ENCODE results near the gene PHACTR2.

PHACTR2 gene

DNA sequence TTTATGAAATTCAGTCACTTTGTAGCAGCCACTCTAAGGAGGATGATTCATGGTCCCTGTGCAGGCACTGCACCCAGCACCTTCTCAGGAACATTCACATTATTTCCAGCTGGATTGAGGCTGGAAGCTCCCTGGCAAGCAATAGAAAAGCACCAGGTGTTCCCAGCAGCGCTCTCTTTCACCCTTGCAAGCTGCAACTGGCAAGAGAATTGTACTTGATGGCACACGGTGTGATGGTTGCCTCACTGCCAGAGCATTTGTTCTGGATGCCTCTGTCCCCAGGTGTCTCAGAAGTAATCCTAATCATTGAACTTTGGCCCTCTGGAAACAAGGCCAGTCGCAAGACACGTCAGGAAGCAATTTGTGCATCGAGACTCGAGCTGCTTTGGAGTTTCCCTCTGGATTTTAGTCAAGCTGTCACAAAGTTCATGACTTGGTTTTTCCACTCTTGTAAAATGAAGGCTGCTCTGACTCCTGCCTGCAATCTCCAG is 24.9 kb upstream of the PHACTR2 start:
- H3K79me2 ChIP-seq (ENCODE audit: low read length), result no peaks in the 10 kb centered on the region
- no peak for DNase-seq
- no peak for TF ChIP-seq EZH2 (optimal IDR thresholded peaks at IDR 0.05; ENCODE audit: low read depth, low read length)
- TF ChIP-seq CTCF (IDR thresholded peaks at IDR 0.05; ENCODE audit: low read length), result no peak
- TF ChIP-seq EZH2phosphoT487 (IDR thresholded peaks at IDR 0.05; ENCODE audit: low read length), result no peak
- H3K9ac ChIP-seq (ENCODE audit: low read length), result no peak overlapping the region
- no peak overlapping the region for H3K4me3 ChIP-seq (ENCODE audit: low read length)
- no peak overlapping the region for H2AFZ ChIP-seq (ENCODE audit: low read length)
- H3K27me3 ChIP-seq (replicated peaks; ENCODE audit: insufficient read depth, low read length), result no peaks in the 10 kb centered on the region
- no peaks in the 10 kb centered on the region for H3K4me1 ChIP-seq (ENCODE audit: low read length)
- no peaks in the 10 kb centered on the region for H4K20me1 ChIP-seq (ENCODE audit: insufficient read depth, low read length)
- H3K36me3 ChIP-seq (replicated peaks; ENCODE audit: insufficient read depth, low read length), result no peaks in the 10 kb centered on the region
- no peaks in the 10 kb centered on the region for H3F3A ChIP-seq (ENCODE audit: insufficient read depth, low read length)
- no peak overlapping the region for H3K27ac ChIP-seq (ENCODE audit: low read length)
- no peaks in the 10 kb centered on the region for H3K9me2 ChIP-seq (replicated peaks; ENCODE audit: insufficient read depth, low read length)
- H3K9me3 ChIP-seq (replicated peaks; ENCODE audit: insufficient read depth, low read length), result no peaks in the 10 kb centered on the region
- H3K4me2 ChIP-seq (ENCODE audit: low read depth, low read length), result no peak overlapping the region

DNA sequence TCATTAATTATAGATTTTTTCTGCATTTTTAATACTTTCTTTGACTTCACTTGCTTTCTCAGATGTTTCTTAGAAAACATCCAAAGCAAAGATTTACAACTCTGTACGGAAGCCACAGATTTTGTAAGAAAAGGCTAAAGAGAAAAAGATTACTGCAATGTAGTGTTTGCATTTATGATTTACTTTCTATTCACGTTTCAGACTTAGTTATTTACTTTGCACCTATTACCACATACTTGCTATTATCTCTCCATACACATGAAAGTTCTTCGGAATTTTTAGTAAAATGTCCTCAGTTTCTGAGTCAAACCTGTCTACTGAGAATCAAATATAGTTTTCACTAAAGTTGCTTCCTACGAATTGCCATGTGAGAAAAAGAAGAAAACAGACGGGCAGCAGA is 22.2 kb upstream of the PHACTR2 start:
- TF ChIP-seq CTCF (IDR thresholded peaks at IDR 0.05; ENCODE audit: low read length) (no peak), EZH2phosphoT487 (IDR thresholded peaks at IDR 0.05; ENCODE audit: low read length) (no peak), EZH2 (optimal IDR thresholded peaks at IDR 0.05; ENCODE audit: low read depth, low read length) (no peak)
- H3K27me3 ChIP-seq (replicated peaks; ENCODE audit: insufficient read depth, low read length), result no peaks in the 10 kb centered on the region
- H3K36me3 ChIP-seq (replicated peaks; ENCODE audit: insufficient read depth, low read length), result no peaks in the 10 kb centered on the region
- no peak overlapping the region for H3K4me3 ChIP-seq (ENCODE audit: low read length)
- no peaks in the 10 kb centered on the region for H3K4me1 ChIP-seq (ENCODE audit: low read length)
- DNase-seq, result no peak
- no peak overlapping the region for H3K4me2 ChIP-seq (ENCODE audit: low read depth, low read length)
- no peaks in the 10 kb centered on the region for H3K79me2 ChIP-seq (ENCODE audit: low read length)
- no peak overlapping the region for H2AFZ ChIP-seq (ENCODE audit: low read length)
- H3K9ac ChIP-seq (ENCODE audit: low read length), result no peak overlapping the region
- H3K9me2 ChIP-seq (replicated peaks; ENCODE audit: insufficient read depth, low read length), result no peaks in the 10 kb centered on the region
- H3F3A ChIP-seq (ENCODE audit: insufficient read depth, low read length), result no peaks in the 10 kb centered on the region
- no peaks in the 10 kb centered on the region for H3K9me3 ChIP-seq (replicated peaks; ENCODE audit: insufficient read depth, low read length)
- no peak overlapping the region for H3K27ac ChIP-seq (ENCODE audit: low read length)
- H4K20me1 ChIP-seq (ENCODE audit: insufficient read depth, low read length), result no peaks in the 10 kb centered on the region

DNA sequence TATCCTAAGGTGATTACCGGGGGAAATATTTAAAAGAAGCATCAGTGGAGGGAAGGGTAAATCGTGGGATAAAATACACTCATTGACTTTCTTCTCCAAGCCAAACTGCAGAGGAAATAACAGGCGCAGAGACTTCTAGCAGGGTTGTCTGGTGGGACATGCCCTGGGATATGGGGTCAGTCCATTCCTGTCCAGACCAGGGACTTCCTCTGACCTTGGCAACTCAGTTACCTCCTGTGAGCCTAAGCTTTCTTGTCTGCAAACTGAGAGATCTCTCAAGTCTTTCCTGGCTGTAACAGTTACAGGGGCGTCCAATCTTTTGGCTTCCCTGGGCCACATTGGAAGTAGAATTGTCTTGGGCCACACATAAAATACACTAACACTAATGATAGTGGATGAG is 21.7 kb upstream of the PHACTR2 start:
- Histone ChIP-seq H3F3A (ENCODE audit: insufficient read depth, low read length) (no peaks in the 10 kb centered on the region), H3K9me3 (replicated peaks; ENCODE audit: insufficient read depth, low read length) (no peaks in the 10 kb centered on the region), H3K36me3 (replicated peaks; ENCODE audit: insufficient read depth, low read length) (no peaks in the 10 kb centered on the region), H3K27ac (ENCODE audit: low read length) (no peak overlapping the region), H3K9me2 (replicated peaks; ENCODE audit: insufficient read depth, low read length) (no peaks in the 10 kb centered on the region), H3K4me3 (ENCODE audit: low read length) (no peak overlapping the region), H3K4me1 (ENCODE audit: low read length) (no peaks in the 10 kb centered on the region), H2AFZ (ENCODE audit: low read length) (no peak overlapping the region), H4K20me1 (ENCODE audit: insufficient read depth, low read length) (no peaks in the 10 kb centered on the region), H3K4me2 (ENCODE audit: low read depth, low read length) (no peak overlapping the region), H3K9ac (ENCODE audit: low read length) (no peak overlapping the region), H3K79me2 (ENCODE audit: low read length) (no peaks in the 10 kb centered on the region), H3K27me3 (replicated peaks; ENCODE audit: insufficient read depth, low read length) (no peaks in the 10 kb centered on the region)
- TF ChIP-seq CTCF (IDR thresholded peaks at IDR 0.05; ENCODE audit: low read length), result no peak
- no peak for TF ChIP-seq EZH2phosphoT487 (IDR thresholded peaks at IDR 0.05; ENCODE audit: low read length)
- TF ChIP-seq EZH2 (optimal IDR thresholded peaks at IDR 0.05; ENCODE audit: low read depth, low read length), result no peak
- DNase-seq, result no peak

All from MM.1S (cell line).